Small intestine (tissue), 7 donors: ENCODE results near the gene RFC4. TPM values are rescaled to one million over a fixed set of nuclear protein-coding genes. Genes with fewer than 3 reads are reported as not detected.
"Not testable (repeated sequence)": the region's sequence is repeated elsewhere in the genome, so short reads cannot be mapped to it uniquely, and the experiment has no call there.

ENCODE experiments used
- DNase-seq, 2 donors: peaks; one replicate each; pipeline versions ENCODE4 v3.0.0 to v3.0.0-alpha.2; 2013
- FAIRE-seq: peaks from 2 replicates; lab custom pipeline; 2012; peaks lifted over from hg19 to GRCh38; lab: Jason Lieb, UNC
- H3K27ac ChIP-seq, 3 donors: one replicate each; pipeline ENCODE4 v1.5.1; 2013; ENCODE audit warnings: low read length in 2 of 3, mild to moderate bottlenecking in 2 of 3, control low read depth in 1 of 3, inconsistent platforms in 1 of 3, low read depth in 1 of 3, moderate library complexity in 1 of 3
- H3K27me3 ChIP-seq, 3 donors: one replicate each; pipeline ENCODE4 v1.6.1; 2013; ENCODE audit warnings: low read length in 3 of 3, inconsistent platforms in 1 of 3; ENCODE audit not compliant: control insufficient read depth in 3 of 3, insufficient read depth in 3 of 3
- H3K36me3 ChIP-seq, 3 donors: one replicate each; pipeline ENCODE4 v1.6.1; 2013; ENCODE audit warnings: low read length in 3 of 3, inconsistent platforms in 1 of 3, low read depth in 1 of 3, mild to moderate bottlenecking in 1 of 3, moderate library complexity in 1 of 3; ENCODE audit not compliant: control insufficient read depth in 3 of 3, insufficient read depth in 2 of 3
- H3K4me1 ChIP-seq, 3 donors: one replicate each; pipeline ENCODE4 v1.6.1; 2013; ENCODE audit warnings: low read length in 2 of 3, inconsistent platforms in 1 of 3, low read depth in 1 of 3, mild to moderate bottlenecking in 1 of 3, moderate library complexity in 1 of 3; ENCODE audit not compliant: control insufficient read depth in 3 of 3, insufficient read depth in 2 of 3
- H3K4me3 ChIP-seq, 3 donors: one replicate each; pipeline ENCODE4 v1.5.1; 2013; ENCODE audit warnings: low read length in 3 of 3, control low read depth in 1 of 3, inconsistent platforms in 1 of 3, low read depth in 1 of 3, mild to moderate bottlenecking in 1 of 3, moderate library complexity in 1 of 3
- H3K9me3 ChIP-seq, 2 donors: one replicate each; pipeline ENCODE4 v1.6.1; 2013; ENCODE audit warnings: low read depth in 1 of 2, low read length in 1 of 2; ENCODE audit not compliant: control insufficient read depth in 2 of 2, insufficient read depth in 1 of 2
- WGBS, 3 donors: extraction: QIAGEN DNeasy Blood & Tissue Kit; methylation state at CpG; one replicate each; pipeline ENCODE4 v1.1.7; 2013; 5-methylcytosine and 5-hydroxymethylcytosine counted together
- polyA plus RNA-seq, 4 donors: library from polyadenylated mRNA; stranded (reverse) in 3 of 4; unstranded in 1 of 4; fragments of 200-250 nt in 3 of 4; fragments of 120-200 nt in 1 of 4; gene quantifications; one replicate each; pipeline versions ENCODE4 v1.2.1 to v1.2.3, GENCODE V29; 2013
- donor health status: healthy with polysubstance abuse.
- donor health status: control.
- donor health status: control.
- donor health status: Bipolar disorder and iron deficiency.
- donor health status: healthy.

Gene RFC4
- polyA plus RNA-seq, 4 donors: 9.2 to 31.8 (median 17.9) TPM

DNA sequence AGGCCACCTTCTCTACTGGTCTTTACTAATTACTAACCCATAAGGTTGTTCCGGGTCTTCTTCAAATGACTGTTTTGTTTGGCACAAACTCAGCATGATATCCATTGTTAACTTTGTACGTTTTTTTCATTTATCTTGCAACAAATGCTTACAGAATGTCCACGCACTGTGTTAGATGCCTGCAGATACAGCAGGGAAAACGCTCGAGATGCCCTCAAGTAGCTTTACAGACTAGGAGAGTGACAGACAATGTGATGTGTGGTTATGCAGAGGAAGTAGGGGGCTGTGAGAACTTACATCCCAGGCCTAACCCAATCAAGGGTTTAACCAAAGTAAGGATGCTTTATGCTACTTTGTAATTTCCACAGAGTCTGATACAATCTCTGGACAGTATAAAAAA, 949 bp upstream of the RFC4 start:
- Histone ChIP-seq H3K27ac (peak overlapping the region in 2 of 3 donors; percentile 89 to 98), H3K27me3 (no peaks in the 10 kb centered on the region), H3K4me3 (peak overlapping the region in 2 of 3 donors; percentile 72 to 77), H3K36me3 (peaks cover 0 to 12% (median 0%) of the 10 kb centered on the region in 3 donors), H3K4me1 (peaks cover 0 to 8% (median 7%) of the 10 kb centered on the region in 3 donors), H3K9me3 (peaks cover 0 to 2% of the 10 kb centered on the region in 2 donors)
- FAIRE-seq (no peak), DNase-seq (no peak)
- WGBS, 3 donors: 31 to 40% (median 35%) methylated on average over 5 of the region's 5 CpGs

DNA sequence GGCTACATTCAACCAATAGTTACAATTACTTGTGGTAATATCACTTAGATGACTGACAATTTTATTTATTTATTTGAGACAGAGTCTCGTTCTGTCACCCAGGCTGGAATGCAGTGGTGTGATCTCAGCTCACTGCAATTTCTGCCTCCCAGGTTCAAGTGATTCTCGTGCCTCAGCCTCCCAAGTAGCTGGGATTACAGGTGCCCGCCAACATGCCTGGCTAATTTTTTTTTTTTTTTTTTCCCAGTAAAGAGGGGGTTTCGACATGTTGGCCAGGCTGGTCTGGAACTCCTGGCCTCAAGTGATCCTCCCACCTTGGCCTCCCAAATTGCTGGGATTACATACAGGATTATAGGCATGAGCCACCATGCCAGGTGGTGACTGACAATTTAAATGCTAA, 2.8 kb downstream of the RFC4 start:
- H3K27ac ChIP-seq, FAIRE-seq, DNase-seq, H3K9me3 ChIP-seq, H3K4me3 ChIP-seq, H3K4me1 ChIP-seq, H3K27me3 ChIP-seq: not testable (repeated sequence)
- WGBS, 3 donors: 87 to 94% (median 93%) methylated on average over 4 of the region's 4 CpGs
- H3K36me3 ChIP-seq: peaks cover 0 to 20% (median 0%) of the 10 kb centered on the region in 3 donors

DNA sequence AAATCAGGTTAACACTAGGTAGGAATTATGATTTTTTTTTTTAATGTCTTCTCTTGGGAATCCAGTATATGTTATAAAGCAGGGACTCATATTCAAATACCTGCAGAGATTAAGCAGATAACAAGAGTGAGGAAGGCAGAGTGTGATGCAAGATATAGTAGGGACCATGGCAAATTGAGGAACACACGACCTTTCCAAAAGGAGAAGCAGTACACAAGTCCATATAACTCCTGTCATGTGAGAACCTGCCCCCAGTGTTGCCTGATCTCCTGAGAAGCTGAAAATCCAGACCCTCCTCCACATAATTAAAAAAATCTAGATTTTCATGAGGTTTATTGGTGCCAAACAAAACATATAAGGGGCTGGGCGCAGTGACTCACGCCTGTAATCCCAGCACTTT, 3.6 kb downstream of the RFC4 start:
- no peak for DNase-seq
- Histone ChIP-seq H3K36me3 (peaks cover 0 to 20% (median 0%) of the 10 kb centered on the region in 3 donors), H3K4me1 (peaks cover 0 to 8% (median 7%) of the 10 kb centered on the region in 3 donors), H3K27me3 (no peaks in the 10 kb centered on the region), H3K4me3 (no peak overlapping the region), H3K27ac (no peak overlapping the region), H3K9me3 (no peaks in the 10 kb centered on the region)
- no peak for FAIRE-seq
- WGBS, 3 donors: 85 to 89% (median 88%) methylated on average over 3 of the region's 3 CpGs

DNA sequence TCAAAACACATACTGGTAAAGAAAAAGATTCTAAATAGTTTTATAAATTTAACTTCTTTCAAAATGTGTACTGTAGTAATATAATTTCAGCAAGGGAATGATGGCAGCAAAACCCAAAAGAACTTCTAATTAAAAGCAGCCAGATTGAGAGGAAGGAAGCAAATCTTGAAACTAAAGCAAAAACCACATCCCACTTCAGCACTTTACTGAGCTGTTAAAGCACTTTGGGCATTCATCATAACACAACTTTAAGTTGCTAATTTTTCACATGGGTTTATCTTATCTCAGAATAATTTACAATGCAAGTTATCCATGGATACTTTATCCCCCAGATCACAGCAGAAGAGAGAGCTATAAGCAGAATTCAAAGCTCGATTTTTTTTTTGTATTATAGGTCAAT, 6.0 kb downstream of the RFC4 start:
- FAIRE-seq: no peak
- H3K36me3 ChIP-seq: peaks cover 0 to 23% (median 0%) of the 10 kb centered on the region in 3 donors
- DNase-seq: no peak
- no peaks in the 10 kb centered on the region for H3K27me3 ChIP-seq
- H3K27ac ChIP-seq: no peak overlapping the region
- 73 to 91% (median 74%) methylated on average over 1 of the region's 1 CpG for WGBS, 3 donors
- H3K4me3 ChIP-seq: no peak overlapping the region
- no peaks in the 10 kb centered on the region for H3K9me3 ChIP-seq
- H3K4me1 ChIP-seq: peaks cover 0 to under 1% (median 0%) of the 10 kb centered on the region in 3 donors

DNA sequence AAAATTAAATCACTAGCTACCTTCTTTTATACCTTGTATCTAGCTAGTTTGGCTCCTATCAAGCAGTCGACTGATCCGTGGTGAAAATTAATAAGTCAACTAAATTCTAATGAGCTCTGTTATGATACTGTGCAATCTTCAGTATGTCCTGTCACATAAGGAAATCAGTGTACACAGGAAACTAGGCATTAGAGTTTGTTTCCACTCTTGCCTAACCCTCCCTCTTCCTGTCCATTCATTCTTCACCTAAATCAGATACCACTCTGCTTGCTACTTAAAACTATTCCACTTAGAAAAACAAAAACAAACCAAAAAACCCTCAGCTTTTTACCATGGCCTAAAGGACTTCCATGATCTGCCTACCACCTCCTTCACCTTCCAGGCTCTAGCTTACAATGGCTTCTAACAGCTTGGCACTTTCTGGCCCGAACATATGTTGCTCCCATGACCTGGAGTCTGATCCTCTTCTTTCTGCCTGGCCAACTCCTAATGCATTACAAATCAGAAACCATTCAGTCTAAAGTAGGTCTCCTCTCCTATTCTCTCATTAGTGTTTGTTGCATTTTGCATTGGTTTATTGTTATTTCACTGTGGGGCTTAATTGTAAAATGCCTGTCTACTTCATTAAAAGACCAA, 7.9 kb downstream of the RFC4 start:
- 85 to 93% (median 91%) methylated on average over 3 of the region's 3 CpGs for WGBS, 3 donors
- Histone ChIP-seq H3K36me3 (peaks cover 0 to 19% (median 0%) of the 10 kb centered on the region in 3 donors), H3K27ac (no peak overlapping the region), H3K4me1 (no peaks in the 10 kb centered on the region), H3K27me3 (no peaks in the 10 kb centered on the region), H3K9me3 (no peaks in the 10 kb centered on the region), H3K4me3 (no peak overlapping the region)
- no peak for FAIRE-seq
- DNase-seq: no peak

DNA sequence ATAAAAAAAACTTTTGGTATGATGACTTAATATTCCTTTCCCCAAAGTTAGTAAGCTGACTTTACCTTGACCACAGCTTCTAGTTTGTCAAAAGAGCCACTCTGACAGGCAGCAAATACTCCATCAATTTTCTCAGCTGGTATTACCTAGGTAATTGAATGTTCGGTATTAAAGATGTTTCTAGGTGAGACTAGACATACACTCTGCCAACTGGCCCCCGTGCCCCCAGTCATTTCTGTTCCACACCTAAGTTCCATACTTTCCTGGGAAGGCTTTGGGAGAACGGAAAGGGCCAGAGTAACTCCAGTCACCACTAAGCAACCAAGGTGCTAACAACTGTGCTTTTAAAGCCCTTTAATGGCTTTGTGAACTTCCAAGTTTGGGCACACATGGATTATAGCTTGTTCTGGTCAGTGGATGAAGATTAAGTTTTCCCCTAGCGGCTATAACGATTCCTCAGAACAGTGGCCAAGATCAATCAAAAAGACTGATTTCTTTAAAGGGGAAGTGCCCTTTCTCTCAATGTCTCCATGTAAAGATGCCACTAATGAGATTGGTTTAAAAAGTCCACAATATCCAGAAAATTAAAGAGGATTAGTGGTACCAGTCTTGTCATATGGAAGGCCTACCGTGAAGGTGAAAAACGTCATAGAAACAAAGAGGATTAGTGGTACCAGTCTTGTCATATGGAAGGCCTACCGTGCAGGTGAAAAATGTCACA, 15.9 kb downstream of the RFC4 start:
- Histone ChIP-seq H3K4me3 (no peak overlapping the region), H3K27me3 (no peaks in the 10 kb centered on the region), H3K4me1 (peaks cover 0 to 7% (median 5%) of the 10 kb centered on the region in 3 donors), H3K9me3 (no peaks in the 10 kb centered on the region), H3K27ac (peak overlapping the region in 1 of 3 donors; percentile 54), H3K36me3 (peaks cover 20 to 30% (median 27%) of the 10 kb centered on the region in 3 donors)
- DNase-seq: no peak
- no peak for FAIRE-seq
- WGBS, 3 donors: 64 to 72% (median 68%) methylated on average over 8 of the region's 8 CpGs

DNA sequence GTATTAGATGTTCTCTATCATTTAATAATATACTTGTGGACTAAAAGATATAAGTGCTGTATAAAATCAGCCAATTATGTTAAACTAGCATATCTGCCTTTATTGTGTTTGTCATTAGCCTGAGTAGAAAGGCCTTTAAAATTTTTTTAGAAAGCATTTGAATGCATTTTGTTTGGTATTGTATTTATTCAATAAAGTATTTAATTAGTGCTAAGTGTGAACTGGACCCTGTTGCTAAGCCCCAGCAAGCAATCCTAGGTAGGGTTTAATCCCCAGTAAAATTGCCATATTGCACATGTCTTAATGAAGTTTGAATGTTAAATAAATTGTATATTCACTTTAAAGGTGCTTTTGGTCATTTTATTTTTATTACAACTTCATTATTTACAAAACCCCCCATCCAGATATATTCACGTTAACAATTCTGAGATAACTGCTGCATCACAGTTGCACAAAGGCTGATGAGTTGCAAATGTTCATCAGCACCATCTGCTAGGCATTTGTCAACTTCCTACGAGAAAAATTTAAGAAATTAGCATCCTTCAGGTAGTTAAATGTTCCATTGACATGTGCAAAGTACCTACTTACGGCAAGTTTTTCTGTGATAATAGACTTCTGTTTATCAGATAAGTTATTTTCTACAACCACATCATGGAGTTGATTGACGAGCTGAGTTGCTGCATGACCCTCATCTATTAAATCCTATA, 16.6 kb downstream of the RFC4 start:
- DNase-seq (no peak), FAIRE-seq (no peak)
- Histone ChIP-seq H3K4me1 (peaks cover 0 to 7% (median 5%) of the 10 kb centered on the region in 3 donors), H3K27me3 (no peaks in the 10 kb centered on the region), H3K9me3 (no peaks in the 10 kb centered on the region), H3K4me3 (no peak overlapping the region), H3K36me3 (peaks cover 18 to 33% (median 27%) of the 10 kb centered on the region in 3 donors), H3K27ac (no peak overlapping the region)
- WGBS, 3 donors: 40 to 41% (median 40%) methylated on average over 4 of the region's 4 CpGs
